Gastroesophageal sphincter (tissue), 3 donors: ENCODE results near the gene SYPL1.

Source experiments
- POLR2AphosphoS5 ChIP-seq: sonication (generic); formaldehyde crosslinking; IDR thresholded peaks from one replicate; pipeline ENCODE4 v1.6.1; 2017; ENCODE audit warnings: antibody characterized with exemption
- TF ChIP-seq, protein P1 (sequence below), 4 experiments: fragments of 200-600 bp in 2 of 4; fragments of 450-650 bp in 2 of 4; sonication (generic) in 1 of 4; IDR thresholded peaks; one replicate each; pipeline ENCODE4 v1.5.1; 2017 to 2019; ENCODE audit warnings: antibody characterized with exemption in 4 of 4, mild to moderate bottlenecking in 2 of 4, moderate library complexity in 2 of 4

DNA sequence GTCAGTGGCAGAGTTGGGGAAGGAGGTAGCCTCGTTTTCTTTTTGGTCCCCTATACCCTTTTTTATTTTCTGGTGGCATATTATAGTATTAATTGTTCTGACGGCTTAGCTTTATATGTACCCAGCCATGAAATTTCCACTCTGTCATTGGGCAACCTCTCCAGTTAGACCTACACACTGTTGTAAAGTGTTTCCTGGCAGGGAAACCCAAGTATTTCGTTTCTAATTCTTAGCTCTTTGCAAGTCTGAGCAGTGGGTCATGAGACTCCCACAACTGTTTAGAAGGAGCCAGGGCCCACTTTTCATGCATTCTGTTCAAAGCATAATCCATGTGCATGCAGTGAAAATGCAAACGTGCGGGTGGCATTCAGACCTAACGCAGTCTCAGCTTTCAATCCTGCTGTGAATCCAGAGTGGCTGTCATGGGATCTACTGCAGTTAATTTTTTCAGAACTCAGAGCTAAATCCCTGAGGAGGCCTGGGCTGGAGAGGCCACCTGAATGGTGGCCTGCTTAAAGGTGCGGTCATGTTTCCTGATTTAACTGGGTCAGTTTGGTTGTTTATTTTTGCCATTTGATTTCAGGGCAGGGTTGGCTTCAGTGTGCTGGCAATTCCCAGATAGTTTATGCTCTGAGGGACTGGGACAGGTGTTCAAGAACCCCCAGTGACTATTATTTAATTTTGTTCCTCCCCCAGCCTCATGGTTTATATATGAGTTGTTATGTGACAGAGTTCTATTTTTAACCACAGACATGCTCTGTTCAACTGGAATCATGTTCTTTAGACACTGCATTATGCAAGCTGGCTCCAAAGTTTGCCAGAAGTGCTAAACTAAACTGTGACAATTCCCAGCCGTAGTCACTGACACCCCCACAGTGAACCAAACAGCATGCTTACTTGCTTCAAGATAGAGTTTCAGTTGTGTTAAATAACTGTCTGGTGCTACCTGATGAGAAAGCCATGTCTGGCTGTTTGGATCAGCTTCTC lies 27.4 kb upstream of the SYPL1 start:
- TF ChIP-seq, protein P1, sequence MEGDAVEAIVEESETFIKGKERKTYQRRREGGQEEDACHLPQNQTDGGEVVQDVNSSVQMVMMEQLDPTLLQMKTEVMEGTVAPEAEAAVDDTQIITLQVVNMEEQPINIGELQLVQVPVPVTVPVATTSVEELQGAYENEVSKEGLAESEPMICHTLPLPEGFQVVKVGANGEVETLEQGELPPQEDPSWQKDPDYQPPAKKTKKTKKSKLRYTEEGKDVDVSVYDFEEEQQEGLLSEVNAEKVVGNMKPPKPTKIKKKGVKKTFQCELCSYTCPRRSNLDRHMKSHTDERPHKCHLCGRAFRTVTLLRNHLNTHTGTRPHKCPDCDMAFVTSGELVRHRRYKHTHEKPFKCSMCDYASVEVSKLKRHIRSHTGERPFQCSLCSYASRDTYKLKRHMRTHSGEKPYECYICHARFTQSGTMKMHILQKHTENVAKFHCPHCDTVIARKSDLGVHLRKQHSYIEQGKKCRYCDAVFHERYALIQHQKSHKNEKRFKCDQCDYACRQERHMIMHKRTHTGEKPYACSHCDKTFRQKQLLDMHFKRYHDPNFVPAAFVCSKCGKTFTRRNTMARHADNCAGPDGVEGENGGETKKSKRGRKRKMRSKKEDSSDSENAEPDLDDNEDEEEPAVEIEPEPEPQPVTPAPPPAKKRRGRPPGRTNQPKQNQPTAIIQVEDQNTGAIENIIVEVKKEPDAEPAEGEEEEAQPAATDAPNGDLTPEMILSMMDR (IDR thresholded peaks at IDR 0.05) = no peak
- TF ChIP-seq POLR2AphosphoS5 = peak; percentile 96
